Smooth muscle cell (in vitro differentiated cells): Measurements from ENCODE around the gene MUC21. TPM values are rescaled to one million over a fixed set of nuclear protein-coding genes. Genes with fewer than 3 reads are reported as not detected.
"Not testable (repeated sequence)": the region's sequence is repeated elsewhere in the genome, so short reads cannot be mapped to it uniquely, and the experiment has no call there.

Source experiments
- DNase-seq: peaks from one replicate; lab custom pipeline; 2025; ENCODE audit not compliant: unreplicated experiment; lab: John Stamatoyannopoulos, UW
- H2AFZ ChIP-seq: fragments of 200-600 bp; sonication (generic); 2 replicates; pipeline ENCODE4 v1.6.0; 2016; ENCODE audit warnings: antibody characterized with exemption, low read depth, mild to moderate bottlenecking
- H3F3A ChIP-seq: fragments of 200-600 bp; sonication (generic); 2 replicates; pipeline ENCODE4 v1.6.0; 2017; ENCODE audit warnings: antibody characterized with exemption, low read depth
- H3K27ac ChIP-seq: fragments of 200-600 bp; sonication (generic); 2 replicates; pipeline ENCODE4 v1.5.1; 2016; ENCODE audit warnings: low read depth, mild to moderate bottlenecking
- H3K27me3 ChIP-seq: fragments of 200-600 bp; sonication (generic); 2 replicates; pipeline ENCODE4 v1.6.1; 2016; ENCODE audit warnings: low read depth, mild to moderate bottlenecking
- H3K36me3 ChIP-seq: fragments of 200-600 bp; sonication (generic); 2 replicates; pipeline ENCODE4 v1.5.1; 2016; ENCODE audit warnings: low read depth
- H3K4me1 ChIP-seq: fragments of 200-600 bp; sonication (generic); 2 replicates; pipeline ENCODE4 v1.5.1; 2016; ENCODE audit warnings: low read depth
- H3K4me2 ChIP-seq: fragments of 200-600 bp; sonication (generic); 2 replicates; pipeline ENCODE4 v1.6.0; 2016; ENCODE audit warnings: mild to moderate bottlenecking
- H3K4me3 ChIP-seq: fragments of 200-600 bp; sonication (generic); 2 replicates; pipeline ENCODE4 v1.5.1; 2016; ENCODE audit warnings: mild to moderate bottlenecking
- H3K79me2 ChIP-seq: fragments of 200-600 bp; sonication (generic); 2 replicates; pipeline ENCODE4 v1.6.0; 2016; ENCODE audit warnings: low read depth, mild to moderate bottlenecking
- H3K9ac ChIP-seq: fragments of 200-600 bp; sonication (generic); 2 replicates; pipeline ENCODE4 v1.6.0; 2016; ENCODE audit warnings: low read depth
- H3K9me3 ChIP-seq: fragments of 200-600 bp; sonication (generic); replicated peaks from 2 replicates; pipeline ENCODE4 v1.5.1; 2016; ENCODE audit warnings: low read depth
- H4K20me1 ChIP-seq: fragments of 200-600 bp; sonication (generic); 2 replicates; pipeline ENCODE4 v1.6.0; 2016; ENCODE audit warnings: low read depth
- WGBS: methylation state at CpG from one replicate; pipeline ENCODE4 v1.1.7; 2016; ENCODE audit warnings: low lambda C conversion rate; 5-methylcytosine and 5-hydroxymethylcytosine counted together
- polyA plus RNA-seq: library from polyadenylated mRNA; unstranded; fragments of >200 nt; fragmentation: Nextera tagmentation; extraction: Ambion mirVana; gene quantifications from 2 replicates; pipeline ENCODE4 v1.2.1, GENCODE V29; 2016
- total RNA-seq: library from RNA; depleted of rRNA; stranded (reverse); fragments of >200 nt; gene quantifications from 2 replicates; pipeline ENCODE4 v1.2.3, GENCODE V29; 2014
- TF ChIP-seq, protein P1 (sequence below): fragments of 200-600 bp; sonication (generic); IDR thresholded peaks from 2 replicates; pipeline ENCODE4 v1.5.1; 2017; ENCODE audit warnings: borderline replicate concordance, mild to moderate bottlenecking, antibody characterized with exemption; ENCODE audit not compliant: insufficient read depth, poor library complexity, severe bottlenecking

MUC21 gene
- total and polyA plus RNA-seq, 2 experiments from 2014 or later, result not detected

DNA sequence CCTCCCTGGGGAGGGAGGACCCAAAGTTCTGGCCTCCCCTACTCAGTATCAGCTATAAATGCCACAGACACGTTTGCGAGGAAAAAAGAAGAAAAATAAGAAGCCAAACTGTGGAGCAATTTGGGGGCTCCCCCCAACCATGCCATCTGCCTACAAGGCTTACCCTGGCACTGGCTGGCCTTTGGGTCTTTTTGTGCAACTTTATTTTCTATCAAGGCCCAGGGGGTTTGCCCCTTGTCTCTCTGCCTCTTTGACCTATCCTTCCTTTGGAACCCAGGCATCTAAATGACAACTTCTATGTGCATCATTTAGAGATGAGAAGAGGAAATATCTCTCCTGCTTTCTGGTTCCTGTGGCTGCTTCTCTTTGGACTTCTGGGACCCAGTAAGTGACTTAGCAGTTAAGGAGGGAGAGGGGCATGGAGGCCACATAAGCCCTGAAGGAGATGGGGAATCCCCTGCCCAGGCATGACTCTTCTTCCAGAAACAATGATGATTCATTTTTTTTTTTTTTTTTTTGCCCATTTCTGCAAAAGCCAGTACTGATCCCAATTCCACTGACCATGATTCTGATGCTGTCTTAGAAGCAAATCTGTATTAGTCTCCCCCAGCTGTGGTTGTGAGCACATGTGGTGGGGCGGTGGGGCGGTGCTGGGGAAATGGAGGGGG, 27.0 kb downstream of the MUC21 start, which contains the start of gene MUC22:
MUC22 (plus strand) TSS at position 82 of the 668 bp plus-strand sequence; CDS start at position 315, 233 bp downstream.
- Histone ChIP-seq H2AFZ (no peak within 1 kb of the TSS), H3K4me1 (no peaks in the 10 kb centered on the region), H3K4me2 (peak within 1 kb of the TSS; percentile 71), H4K20me1 (no peaks in the 10 kb centered on the region), H3K79me2 (no peaks in the 10 kb centered on the region), H3F3A (peaks cover 9% of the 10 kb centered on the region), H3K27ac (peak within 1 kb of the TSS; percentile 72), H3K9ac (peak within 1 kb of the TSS; percentile 37), H3K36me3 (no peaks in the 10 kb centered on the region), H3K27me3 (no peaks in the 10 kb centered on the region), H3K9me3 (no peaks in the 10 kb centered on the region), H3K4me3 (no peak within 1 kb of the TSS)
- no peak for DNase-seq
- 81% methylated on average over 4 of the region's 4 CpGs for WGBS
- TF ChIP-seq, protein P1, sequence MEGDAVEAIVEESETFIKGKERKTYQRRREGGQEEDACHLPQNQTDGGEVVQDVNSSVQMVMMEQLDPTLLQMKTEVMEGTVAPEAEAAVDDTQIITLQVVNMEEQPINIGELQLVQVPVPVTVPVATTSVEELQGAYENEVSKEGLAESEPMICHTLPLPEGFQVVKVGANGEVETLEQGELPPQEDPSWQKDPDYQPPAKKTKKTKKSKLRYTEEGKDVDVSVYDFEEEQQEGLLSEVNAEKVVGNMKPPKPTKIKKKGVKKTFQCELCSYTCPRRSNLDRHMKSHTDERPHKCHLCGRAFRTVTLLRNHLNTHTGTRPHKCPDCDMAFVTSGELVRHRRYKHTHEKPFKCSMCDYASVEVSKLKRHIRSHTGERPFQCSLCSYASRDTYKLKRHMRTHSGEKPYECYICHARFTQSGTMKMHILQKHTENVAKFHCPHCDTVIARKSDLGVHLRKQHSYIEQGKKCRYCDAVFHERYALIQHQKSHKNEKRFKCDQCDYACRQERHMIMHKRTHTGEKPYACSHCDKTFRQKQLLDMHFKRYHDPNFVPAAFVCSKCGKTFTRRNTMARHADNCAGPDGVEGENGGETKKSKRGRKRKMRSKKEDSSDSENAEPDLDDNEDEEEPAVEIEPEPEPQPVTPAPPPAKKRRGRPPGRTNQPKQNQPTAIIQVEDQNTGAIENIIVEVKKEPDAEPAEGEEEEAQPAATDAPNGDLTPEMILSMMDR, result no peak

DNA sequence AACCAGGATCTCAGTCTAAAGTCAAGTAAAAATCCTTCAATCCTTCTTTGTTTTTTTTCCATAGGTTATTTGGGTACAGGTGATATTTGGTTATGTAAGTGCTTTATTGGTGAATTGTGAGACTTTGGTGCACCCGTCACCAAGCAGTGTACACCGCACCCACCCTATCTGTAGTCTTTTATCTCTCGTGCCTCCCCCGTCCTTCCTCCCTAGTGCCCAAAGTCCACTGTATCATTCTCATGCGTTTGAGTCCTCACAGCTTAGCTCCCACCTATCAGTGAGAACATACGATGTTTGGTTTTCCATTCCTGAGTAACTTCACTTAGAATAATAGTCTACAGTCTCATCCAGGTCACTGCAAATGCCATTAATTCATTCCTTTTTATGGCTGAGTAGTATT, 27.6 kb downstream of the MUC21 start:
- Histone ChIP-seq H3F3A (peaks cover 9% of the 10 kb centered on the region), H3K36me3 (no peaks in the 10 kb centered on the region), H3K27ac (peak overlapping the region; percentile 72), H3K79me2 (no peaks in the 10 kb centered on the region), H3K4me2 (no peak overlapping the region), H3K27me3 (no peaks in the 10 kb centered on the region), H4K20me1 (no peaks in the 10 kb centered on the region), H2AFZ (no peak overlapping the region), H3K4me3 (no peak overlapping the region), H3K4me1 (no peaks in the 10 kb centered on the region), H3K9me3 (no peaks in the 10 kb centered on the region), H3K9ac (no peak overlapping the region)
- 77% methylated on average over 6 of the region's 6 CpGs for WGBS
- TF ChIP-seq, protein P1, result no peak
- DNase-seq, result no peak

DNA sequence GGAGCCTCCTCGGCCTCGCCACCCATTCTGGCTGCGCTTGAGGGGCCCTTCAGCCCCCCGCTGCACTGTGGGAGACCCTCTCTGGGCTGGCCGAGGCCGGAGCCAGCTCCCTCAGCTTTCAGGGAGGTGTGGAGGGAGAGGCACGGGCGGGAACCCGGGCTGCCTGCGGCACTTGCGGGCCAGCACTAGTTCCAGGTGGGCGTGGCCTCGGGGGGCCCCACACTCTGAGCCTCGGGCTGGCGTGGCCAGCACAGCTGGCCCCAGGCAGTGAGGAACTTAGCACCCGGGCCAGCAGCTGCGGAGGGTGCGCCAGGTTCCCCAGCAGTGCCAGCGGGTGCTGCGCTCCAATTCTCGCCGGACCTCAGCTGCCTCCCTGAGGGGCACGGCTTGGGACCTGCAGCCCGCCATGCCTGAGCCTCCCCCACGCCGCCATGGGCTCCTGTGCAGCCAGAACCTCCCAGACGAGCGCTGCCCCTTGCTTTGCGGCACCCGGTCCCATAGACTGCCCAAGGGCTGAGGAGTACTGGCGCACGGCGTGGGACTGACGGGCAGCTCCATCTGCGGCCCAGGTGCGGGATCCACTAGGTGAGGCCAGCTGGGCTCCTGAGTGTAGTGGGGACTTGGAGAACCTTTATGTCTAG, 33.3 kb downstream of the MUC21 start:
- TF ChIP-seq, protein P1, result no peak

DNA sequence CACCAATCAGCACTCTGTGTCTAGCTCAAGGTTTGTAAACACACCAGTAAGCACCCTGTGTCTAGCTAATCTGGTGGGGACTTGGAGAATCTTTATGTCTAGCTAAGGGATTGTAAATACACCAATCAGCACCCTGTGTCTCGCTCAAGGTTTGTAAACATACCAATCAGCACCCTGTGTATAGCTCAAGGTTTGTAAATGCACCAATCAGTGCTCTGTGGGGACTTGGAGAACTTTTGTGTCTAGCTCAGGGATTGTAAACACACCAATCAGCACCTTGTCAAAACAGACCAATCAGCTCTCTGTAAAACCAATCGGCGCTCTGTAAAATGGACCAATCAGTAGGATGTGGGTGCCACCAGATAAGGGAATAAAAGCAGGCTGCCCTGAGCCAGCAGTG, 33.9 kb downstream of the MUC21 start:
- not testable (repeated sequence) for H3K36me3 ChIP-seq, H3K4me2 ChIP-seq, DNase-seq, H3K9me3 ChIP-seq, H3K9ac ChIP-seq, H4K20me1 ChIP-seq, H3K27ac ChIP-seq, H3K27me3 ChIP-seq, H3K4me1 ChIP-seq, H3K4me3 ChIP-seq, H3K79me2 ChIP-seq, H2AFZ ChIP-seq, H3F3A ChIP-seq
- WGBS, result 95% methylated on average over 3 of the region's 3 CpGs

More for the DNA sequence above, 33.3 kb downstream of the MUC21 start:
- 94% methylated on average over 36 of the region's 36 CpGs for WGBS
- no peak overlapping the region for H3K9ac ChIP-seq
- no peaks in the 10 kb centered on the region for H3K4me1 ChIP-seq
- H3K4me2 ChIP-seq, result no peak overlapping the region
- DNase-seq, result no peak
- H3K9me3 ChIP-seq, result no peaks in the 10 kb centered on the region
- H2AFZ ChIP-seq, result no peak overlapping the region
- no peaks in the 10 kb centered on the region for H4K20me1 ChIP-seq
- H3F3A ChIP-seq, result no peaks in the 10 kb centered on the region
- no peaks in the 10 kb centered on the region for H3K27me3 ChIP-seq
- H3K4me3 ChIP-seq, result no peak overlapping the region
- H3K27ac ChIP-seq, result no peak overlapping the region
- no peaks in the 10 kb centered on the region for H3K36me3 ChIP-seq
- H3K79me2 ChIP-seq, result no peaks in the 10 kb centered on the region
